Measurements from ENCODE around the gene PSMA4. TPM values are rescaled to one million over a fixed set of nuclear protein-coding genes. Genes with fewer than 3 reads are reported as not detected.

The PSMA4 gene
- total and polyA plus RNA-seq, 2 of the 8 experiments (the other 6 are each of a cell fraction or from before 2014, with no cell fraction given): 348 to 445 TPM

- TF ChIP-seq NRF1 (IDR thresholded peaks at IDR 0.05; ENCODE audit: low read depth, low read length) (no peak), CTCF (IDR thresholded peaks at IDR 0.05; ENCODE audit: control extremely low read depth in 1 of 3, insufficient read depth in 1 of 3, low read depth in 1 of 3, low read length in 3 of 3) (no peak), ATF2 (IDR thresholded peaks at IDR 0.05; ENCODE audit: low read length) (no peak), EGR1 (IDR thresholded peaks at IDR 0.05; ENCODE audit: borderline replicate concordance, low read depth, low read length) (no peak), SIN3A (conservative IDR thresholded peaks at IDR 0.05 in 1 of 2, IDR thresholded peaks at IDR 0.05 in 1 of 2; ENCODE audit: low read depth in 1 of 2, low read length in 2 of 2) (no peak), SIRT6 (IDR thresholded peaks at IDR 0.05; ENCODE audit: low read length) (no peak)
Measured at GRCh38 chr15:78508272-78508671, 32.0 kb upstream of the PSMA4 start (continued).

All from H1 (cell line).